ENCODE results near the gene CMBL. TPM values are rescaled to one million over a fixed set of nuclear protein-coding genes. Genes with fewer than 3 reads are reported as not detected.

Gene CMBL
- total and polyA plus RNA-seq, 2 donors from 2014 or later: 36.6 to 243 TPM

DNA sequence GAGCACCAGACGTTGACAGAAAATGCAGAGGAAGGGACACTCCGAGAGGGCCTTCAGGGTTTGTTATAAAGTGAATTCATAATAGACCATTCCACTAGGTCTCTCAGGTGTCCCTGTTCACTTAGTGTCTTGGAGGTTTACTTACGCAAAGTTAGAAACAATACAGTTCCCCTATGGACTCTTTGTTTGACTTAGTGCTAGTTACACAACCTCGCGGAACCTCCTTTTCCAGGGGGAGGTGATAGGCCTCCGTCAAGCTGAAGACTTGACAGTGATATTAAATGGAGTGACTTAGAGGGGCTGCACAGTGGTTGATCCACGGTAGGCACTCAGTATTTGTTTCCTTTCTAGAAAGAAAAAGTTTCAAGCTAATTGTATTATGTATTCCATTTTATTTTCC, 56.3 kb downstream of the CMBL start:
- intact Hi-C loops (cut with DNase I): no loop called here
- no peak overlapping the region for H3K27ac ChIP-seq (ENCODE audit: low read depth in 2 of 2, low read length in 2 of 2)
- DNase-seq: no peak

DNA sequence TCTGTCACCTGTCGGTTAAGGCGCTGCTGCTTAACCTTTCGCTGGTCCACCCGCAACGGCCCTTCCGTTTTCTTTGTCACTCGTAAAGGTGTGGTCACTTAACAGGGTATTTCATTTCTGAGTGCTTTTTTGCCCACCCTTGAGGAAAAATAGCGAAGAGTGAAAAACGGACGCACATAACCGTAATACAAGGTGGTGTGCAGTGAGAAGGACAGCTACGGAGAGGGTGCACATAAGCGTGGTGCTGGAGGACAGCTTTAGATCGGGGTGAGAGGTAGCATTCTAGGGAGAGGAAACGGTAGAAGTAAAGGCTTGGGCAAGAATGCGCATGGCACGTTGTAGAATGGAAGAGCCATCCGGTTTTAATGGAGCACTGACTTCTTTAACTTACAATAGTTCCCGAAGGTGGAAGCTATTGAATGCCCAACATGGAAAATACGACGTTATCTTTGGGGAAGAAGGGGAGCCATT, 56.9 kb downstream of the CMBL start:
- Histone ChIP-seq H3K9ac (ENCODE audit: low read length in 3 of 3) (peak overlapping the region; percentile 93 to 97 (median 94)), H3K4me3 (ENCODE audit: low read length in 3 of 3) (peak overlapping the region; percentile 91 to 98 (median 98)), H3K4me1 (ENCODE audit: control insufficient read depth in 2 of 3, insufficient read depth in 2 of 3, low read depth in 1 of 3, low read length in 3 of 3) (peaks cover 0 to 19% (median 18%) of the 10 kb centered on the region in 3 donors), H3K27ac (ENCODE audit: low read depth in 2 of 2, low read length in 2 of 2) (peak overlapping the region in 1 of 2 donors; percentile 99), H3K27me3 (ENCODE audit: control insufficient read depth, insufficient read depth, low read length) (no peaks in the 10 kb centered on the region), H3K9me3 (ENCODE audit: control insufficient read depth in 2 of 3, insufficient read depth in 1 of 3, low read length in 3 of 3) (no peaks in the 10 kb centered on the region), H3K36me3 (ENCODE audit: control insufficient read depth in 2 of 3, insufficient read depth in 3 of 3, low read length in 3 of 3) (peaks cover 3 to 16% (median 11%) of the 10 kb centered on the region in 3 donors)
- TF ChIP-seq, protein P1, sequence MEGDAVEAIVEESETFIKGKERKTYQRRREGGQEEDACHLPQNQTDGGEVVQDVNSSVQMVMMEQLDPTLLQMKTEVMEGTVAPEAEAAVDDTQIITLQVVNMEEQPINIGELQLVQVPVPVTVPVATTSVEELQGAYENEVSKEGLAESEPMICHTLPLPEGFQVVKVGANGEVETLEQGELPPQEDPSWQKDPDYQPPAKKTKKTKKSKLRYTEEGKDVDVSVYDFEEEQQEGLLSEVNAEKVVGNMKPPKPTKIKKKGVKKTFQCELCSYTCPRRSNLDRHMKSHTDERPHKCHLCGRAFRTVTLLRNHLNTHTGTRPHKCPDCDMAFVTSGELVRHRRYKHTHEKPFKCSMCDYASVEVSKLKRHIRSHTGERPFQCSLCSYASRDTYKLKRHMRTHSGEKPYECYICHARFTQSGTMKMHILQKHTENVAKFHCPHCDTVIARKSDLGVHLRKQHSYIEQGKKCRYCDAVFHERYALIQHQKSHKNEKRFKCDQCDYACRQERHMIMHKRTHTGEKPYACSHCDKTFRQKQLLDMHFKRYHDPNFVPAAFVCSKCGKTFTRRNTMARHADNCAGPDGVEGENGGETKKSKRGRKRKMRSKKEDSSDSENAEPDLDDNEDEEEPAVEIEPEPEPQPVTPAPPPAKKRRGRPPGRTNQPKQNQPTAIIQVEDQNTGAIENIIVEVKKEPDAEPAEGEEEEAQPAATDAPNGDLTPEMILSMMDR (IDR thresholded peaks at IDR 0.05; ENCODE audit: borderline replicate concordance, extremely low read depth, insufficient read depth): no peak
- intact Hi-C loops (cut with DNase I): no loop called here
- DNase-seq: peak in 2 of 5 donors; percentile 21 to 28
- FAIRE-seq: no peak

More for the DNA sequence above, 56.3 kb downstream of the CMBL start:
- H3K4me1 ChIP-seq (ENCODE audit: control insufficient read depth in 2 of 3, insufficient read depth in 2 of 3, low read depth in 1 of 3, low read length in 3 of 3): peaks cover 0 to 19% (median 18%) of the 10 kb centered on the region in 3 donors
- no peaks in the 10 kb centered on the region for H3K27me3 ChIP-seq (ENCODE audit: control insufficient read depth, insufficient read depth, low read length)
- no peak for FAIRE-seq
- H3K4me3 ChIP-seq (ENCODE audit: low read length in 3 of 3): peak overlapping the region; percentile 91 to 98 (median 98)
- peak overlapping the region in 2 of 3 donors; percentile 93 to 97 for H3K9ac ChIP-seq (ENCODE audit: low read length in 3 of 3)
- TF ChIP-seq, protein P1 (IDR thresholded peaks at IDR 0.05; ENCODE audit: borderline replicate concordance, extremely low read depth, insufficient read depth): no peak
- H3K9me3 ChIP-seq (ENCODE audit: control insufficient read depth in 2 of 3, insufficient read depth in 1 of 3, low read length in 3 of 3): no peaks in the 10 kb centered on the region
- peaks cover 7 to 22% (median 15%) of the 10 kb centered on the region in 3 donors for H3K36me3 ChIP-seq (ENCODE audit: control insufficient read depth in 2 of 3, insufficient read depth in 3 of 3, low read length in 3 of 3)

DNA sequence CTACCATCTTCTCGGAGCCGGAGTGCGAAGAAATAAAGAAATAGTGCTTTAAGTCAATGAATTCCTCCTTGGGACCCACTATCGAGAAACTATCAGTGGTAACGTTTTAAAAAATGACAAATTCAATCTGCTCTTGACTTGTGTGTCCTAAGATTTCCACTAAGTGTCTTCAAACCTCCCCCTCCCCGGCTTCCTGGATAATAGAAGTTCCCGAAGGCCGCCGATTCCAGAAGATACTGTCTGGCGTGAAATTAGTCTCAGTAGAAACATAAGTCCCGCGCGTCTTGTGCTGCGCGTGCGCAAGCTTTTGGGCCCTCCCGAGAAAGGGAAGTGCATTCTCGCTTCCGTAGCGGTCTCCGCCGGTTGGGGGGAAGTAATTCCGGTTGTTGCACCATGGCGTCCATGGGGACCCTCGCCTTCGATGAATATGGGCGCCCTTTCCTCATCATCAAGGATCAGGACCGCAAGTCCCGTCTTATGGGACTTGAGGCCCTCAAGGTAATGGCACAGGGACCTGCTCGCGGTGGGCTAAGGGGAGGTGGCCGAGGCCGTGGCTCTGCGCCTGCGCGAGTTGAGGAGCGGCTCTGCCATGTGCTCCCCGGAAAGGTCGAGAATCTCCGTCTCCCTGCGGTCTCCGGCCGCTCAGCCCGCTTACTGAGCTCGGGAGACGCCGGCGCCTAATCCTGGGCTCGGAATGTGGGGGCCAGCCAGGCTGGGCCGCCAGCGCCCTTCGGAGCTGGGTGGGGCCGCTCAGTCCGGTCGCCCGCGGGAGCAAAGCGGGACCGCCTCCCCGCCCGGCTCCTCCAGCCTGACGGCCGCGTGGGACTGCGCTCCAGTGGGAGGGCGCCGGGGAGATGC, 57.5 kb downstream of the CMBL start, which contains the start of gene CCT5:
Gene CCT5, plus strand, starts transcription at position 333 of the 858 bp plus-strand sequence. Its CDS starts 61 bp downstream, at position 394.
- Histone ChIP-seq H3K4me3 (ENCODE audit: low read length in 3 of 3) (peak within 1 kb of the TSS; percentile 91 to 98 (median 98)), H3K27ac (ENCODE audit: low read depth in 2 of 2, low read length in 2 of 2) (peak within 1 kb of the TSS; percentile 92 to 99), H3K9me3 (ENCODE audit: control insufficient read depth in 2 of 3, insufficient read depth in 1 of 3, low read length in 3 of 3) (no peaks in the 10 kb centered on the region), H3K36me3 (ENCODE audit: control insufficient read depth in 2 of 3, insufficient read depth in 3 of 3, low read length in 3 of 3) (peaks cover 3 to 10% (median 8%) of the 10 kb centered on the region in 3 donors), H3K9ac (ENCODE audit: low read length in 3 of 3) (peak within 1 kb of the TSS; percentile 93 to 97 (median 94)), H3K4me1 (ENCODE audit: control insufficient read depth in 2 of 3, insufficient read depth in 2 of 3, low read depth in 1 of 3, low read length in 3 of 3) (peaks cover 0 to 19% (median 18%) of the 10 kb centered on the region in 3 donors), H3K27me3 (ENCODE audit: control insufficient read depth, insufficient read depth, low read length) (no peaks in the 10 kb centered on the region)
- TF ChIP-seq, protein P1 (IDR thresholded peaks at IDR 0.05; ENCODE audit: borderline replicate concordance, extremely low read depth, insufficient read depth): no peak
- FAIRE-seq (no peak), DNase-seq (peak; percentile 95 to 99 (median 97))
- intact Hi-C loops (cut with DNase I): no loop called here
